ENCODE results near the gene CTIF. TPM values are rescaled to one million over a fixed set of nuclear protein-coding genes. Genes with fewer than 3 reads are reported as not detected.

Gene CTIF
- total RNA-seq, 2 experiments from 2014 or later: 3.2 to 3.5 TPM

- POLR2A ChIA-PET: no interaction called here
- Mint-ChIP-seq H3K27me3 (no peaks in the 10 kb centered on the region), H3K4me3 (no peak overlapping the region), H3K27ac (no peak overlapping the region), H3K9me3 (no peaks in the 10 kb centered on the region), H3K4me1 (ENCODE audit: low read depth) (peaks cover 3% of the 10 kb centered on the region), H3K36me3 (ENCODE audit: low read depth) (no peaks in the 10 kb centered on the region)
- TF ChIP-seq CTCF (IDR thresholded peaks at IDR 0.05): no peak
- DNase-seq (no peak), ATAC-seq (no peak)
- CTCF ChIA-PET: interaction anchor here (1.3 kb wide), 1 partner anchor 140 kb away, joined by 3 read pairs; no protein-coding TSS in a partner anchor
- intact Hi-C loops (cut with micrococcal nuclease): no loop called here
These were observed 233.6 kb downstream of the CTIF start for GRCh38 chr18:48772457-48772856.

GRCh38 chr18:48773821-48774220 lies 235.0 kb downstream of the CTIF start:
- Mint-ChIP-seq H3K27ac (no peak overlapping the region), H3K9me3 (no peaks in the 10 kb centered on the region), H3K27me3 (no peaks in the 10 kb centered on the region), H3K4me3 (no peak overlapping the region), H3K4me1 (ENCODE audit: low read depth) (peaks cover 5% of the 10 kb centered on the region), H3K36me3 (ENCODE audit: low read depth) (no peaks in the 10 kb centered on the region)
- ChIA-PET CTCF (interaction anchor here (1.1 kb wide), 1 partner anchor 98 kb away, joined by 3 read pairs; no protein-coding TSS in a partner anchor), POLR2A (no interaction called here)
- DNase-seq (no peak), ATAC-seq (no peak)
- intact Hi-C loops (cut with micrococcal nuclease): no loop called here
- no peak for TF ChIP-seq CTCF (IDR thresholded peaks at IDR 0.05)

GRCh38 chr18:48774941-48775340 lies 236.1 kb downstream of the CTIF start:
- ATAC-seq (no peak), DNase-seq (no peak)
- no peaks in the 10 kb centered on the region for H3K9me3 Mint-ChIP-seq
- peaks cover 5% of the 10 kb centered on the region for H3K4me1 Mint-ChIP-seq (ENCODE audit: low read depth)
- no peaks in the 10 kb centered on the region for H3K36me3 Mint-ChIP-seq (ENCODE audit: low read depth)
- POLR2A ChIA-PET: interaction anchor here (0.8 kb wide), 1 partner anchor 685 kb away, joined by 3 read pairs; no protein-coding TSS in a partner anchor
- no peak overlapping the region for H3K4me3 Mint-ChIP-seq
- intact Hi-C loops (cut with micrococcal nuclease): no loop called here
- CTCF ChIA-PET: no interaction called here
- no peaks in the 10 kb centered on the region for H3K27me3 Mint-ChIP-seq
- no peak for TF ChIP-seq CTCF (IDR thresholded peaks at IDR 0.05)
- H3K27ac Mint-ChIP-seq: no peak overlapping the region

GRCh38 chr18:48775372-48776155 lies 236.7 kb downstream of the CTIF start:
- intact Hi-C loops (cut with micrococcal nuclease): no loop called here
- CTCF ChIA-PET: interaction anchor here (1.1 to 2.5 kb wide), 4 partner anchors 10 to 138 kb away, joined by 3 to 28 read pairs (median 10); no protein-coding TSS in a partner anchor
- no peaks in the 10 kb centered on the region for H3K27me3 Mint-ChIP-seq
- no peak overlapping the region for H3K27ac Mint-ChIP-seq
- no peaks in the 10 kb centered on the region for H3K36me3 Mint-ChIP-seq (ENCODE audit: low read depth)
- H3K9me3 Mint-ChIP-seq: no peaks in the 10 kb centered on the region
- H3K4me1 Mint-ChIP-seq (ENCODE audit: low read depth): peaks cover 5% of the 10 kb centered on the region
- TF ChIP-seq CTCF (IDR thresholded peaks at IDR 0.05): no peak
- DNase-seq (no peak), ATAC-seq (no peak)
- POLR2A ChIA-PET: no interaction called here
- no peak overlapping the region for H3K4me3 Mint-ChIP-seq

- ATAC-seq: no peak
- DNase-seq: no peak
- ChIA-PET CTCF (interaction anchor here (0.6 to 2.5 kb wide), 27 partner anchors 8 to 565 kb away, joined by 3 to 28 read pairs (median 3); no protein-coding TSS in a partner anchor), POLR2A (no interaction called here)
- Mint-ChIP-seq H3K27ac (no peak overlapping the region), H3K36me3 (ENCODE audit: low read depth) (no peaks in the 10 kb centered on the region), H3K4me3 (no peak overlapping the region), H3K4me1 (ENCODE audit: low read depth) (peaks cover 5% of the 10 kb centered on the region), H3K9me3 (no peaks in the 10 kb centered on the region), H3K27me3 (no peaks in the 10 kb centered on the region)
- intact Hi-C loops (cut with micrococcal nuclease): no loop called here
- no peak for TF ChIP-seq CTCF (IDR thresholded peaks at IDR 0.05)
These were observed 237.3 kb downstream of the CTIF start for GRCh38 chr18:48776156-48776555.
